Activated CD4-positive, alpha-beta T cell treated with anti-CD3 and anti-CD28 coated beads, Interleukin-2, amount 10 ng/mL, durations not matched to agents 7 days and 5 days (primary cell): ENCODE results near the gene ACTMAP. TPM values are rescaled to one million over a fixed set of nuclear protein-coding genes. Genes with fewer than 3 reads are reported as not detected.

ENCODE experiments used
- CTCF ChIA-PET: fragments of 350-600 bp; sonication (Branson Sonifier 250); formaldehyde crosslinking; loops from one replicate; lab custom pipeline; 2021; ENCODE audit warnings: antibody characterized with exemption; lab: Charles Lee
- POLR2A ChIA-PET: fragments of 350-600 bp; sonication (Branson Sonifier 250); formaldehyde crosslinking; loops from one replicate; lab custom pipeline; 2021; ENCODE audit warnings: antibody characterized with exemption; lab: Charles Lee
- DNase-seq: peaks from one replicate; pipeline ENCODE4 v3.0.0-alpha.2; 2020
- H3K27ac Mint-ChIP-seq: one replicate; pipeline ENCODE4 v1.8.0; 2021; ENCODE audit warnings: mild to moderate bottlenecking, moderate library complexity, mixed read lengths
- H3K27me3 Mint-ChIP-seq: one replicate; pipeline ENCODE4 v1.8.0; 2021; ENCODE audit warnings: mixed read lengths
- H3K36me3 Mint-ChIP-seq: one replicate; pipeline ENCODE4 v1.8.0; 2021; ENCODE audit warnings: low read depth, mixed read lengths
- H3K4me1 Mint-ChIP-seq: one replicate; pipeline ENCODE4 v1.8.0; 2021; ENCODE audit warnings: mixed read lengths
- H3K4me3 Mint-ChIP-seq: one replicate; pipeline ENCODE4 v1.8.0; 2021; ENCODE audit warnings: mild to moderate bottlenecking, moderate library complexity, mixed read lengths
- H3K9me3 Mint-ChIP-seq: one replicate; pipeline ENCODE4 v1.8.0; 2021; ENCODE audit warnings: mixed read lengths
- total RNA-seq, 2 experiments: library from RNA; stranded (reverse); gene quantifications; one replicate each; pipeline ENCODE4 v1.2.3, GENCODE V29; 2021

ACTMAP gene
- total RNA-seq, 2 experiments from 2014 or later = 17.5 to 19.8 TPM

GRCh38 chr19:40713939-40714338, 36.3 kb downstream of the ACTMAP start:
- ChIA-PET CTCF (interaction anchor here (0.5 to 0.6 kb wide), 2 partner anchors 309 to 1971 kb away, joined by 3 to 4 read pairs; no protein-coding TSS in a partner anchor), POLR2A (no interaction called here)
- Mint-ChIP-seq H3K4me3 (peak overlapping the region; percentile 53), H3K27ac (peak overlapping the region; percentile 54), H3K27me3 (no peaks in the 10 kb centered on the region), H3K36me3 (peaks cover 22% of the 10 kb centered on the region), H3K9me3 (no peaks in the 10 kb centered on the region), H3K4me1 (peaks cover 54% of the 10 kb centered on the region)
- DNase-seq = no peak

- ChIA-PET POLR2A (no interaction called here), CTCF (no interaction called here)
- H3K36me3 Mint-ChIP-seq = peaks cover 32% of the 10 kb centered on the region
Measured at GRCh38 chr19:40709817-40710216, 40.5 kb downstream of the ACTMAP start.

GRCh38 chr19:40707615-40708014, 42.7 kb downstream of the ACTMAP start:
- no peak overlapping the region for H3K4me3 Mint-ChIP-seq
- H3K36me3 Mint-ChIP-seq = peaks cover 32% of the 10 kb centered on the region
- H3K27ac Mint-ChIP-seq = no peak overlapping the region
- DNase-seq = no peak
- CTCF ChIA-PET = interaction anchor here (0.6 to 1.5 kb wide), 2 partner anchors 53 to 99 kb away, joined by 3 to 6 read pairs; no protein-coding TSS in a partner anchor
- peaks cover 8% of the 10 kb centered on the region for H3K4me1 Mint-ChIP-seq
- POLR2A ChIA-PET = no interaction called here
- no peaks in the 10 kb centered on the region for H3K9me3 Mint-ChIP-seq
- H3K27me3 Mint-ChIP-seq = no peaks in the 10 kb centered on the region

More at GRCh38 chr19:40709817-40710216, 40.5 kb downstream of the ACTMAP start:
- Mint-ChIP-seq H3K4me1 (peaks cover 22% of the 10 kb centered on the region), H3K9me3 (no peaks in the 10 kb centered on the region), H3K4me3 (no peak overlapping the region), H3K27me3 (no peaks in the 10 kb centered on the region), H3K27ac (no peak overlapping the region)
- DNase-seq = no peak

- CTCF ChIA-PET = interaction anchor here (0.5 to 1.0 kb wide), 2 partner anchors 9 to 11 kb away, joined by 3 to 4 read pairs; no protein-coding TSS in a partner anchor
- Mint-ChIP-seq H3K27ac (no peak overlapping the region), H3K9me3 (no peaks in the 10 kb centered on the region), H3K4me3 (no peak overlapping the region), H3K36me3 (peaks cover 23% of the 10 kb centered on the region), H3K4me1 (no peaks in the 10 kb centered on the region), H3K27me3 (no peaks in the 10 kb centered on the region)
- no peak for DNase-seq
- POLR2A ChIA-PET = no interaction called here
Measured at GRCh38 chr19:40705950-40706619, 44.2 kb downstream of the ACTMAP start.

GRCh38 chr19:40705362-40705651, 45.0 kb downstream of the ACTMAP start:
- H3K4me3 Mint-ChIP-seq = no peak overlapping the region
- H3K27me3 Mint-ChIP-seq = no peaks in the 10 kb centered on the region
- no peak overlapping the region for H3K27ac Mint-ChIP-seq
- H3K4me1 Mint-ChIP-seq = no peaks in the 10 kb centered on the region
- POLR2A ChIA-PET = no interaction called here
- CTCF ChIA-PET = no interaction called here
- peaks cover 19% of the 10 kb centered on the region for H3K36me3 Mint-ChIP-seq
- H3K9me3 Mint-ChIP-seq = no peaks in the 10 kb centered on the region
- DNase-seq = no peak

- no peaks in the 10 kb centered on the region for H3K27me3 Mint-ChIP-seq
- DNase-seq = no peak
- peaks cover 19% of the 10 kb centered on the region for H3K36me3 Mint-ChIP-seq
- H3K9me3 Mint-ChIP-seq = no peaks in the 10 kb centered on the region
- ChIA-PET POLR2A (no interaction called here), CTCF (no interaction called here)
- no peaks in the 10 kb centered on the region for H3K4me1 Mint-ChIP-seq
- no peak overlapping the region for H3K27ac Mint-ChIP-seq
- no peak overlapping the region for H3K4me3 Mint-ChIP-seq
Measured at GRCh38 chr19:40704491-40705361, 45.6 kb downstream of the ACTMAP start.

- no peaks in the 10 kb centered on the region for H3K9me3 Mint-ChIP-seq
- H3K4me1 Mint-ChIP-seq = no peaks in the 10 kb centered on the region
- no peaks in the 10 kb centered on the region for H3K27me3 Mint-ChIP-seq
- CTCF ChIA-PET = interaction anchor here (1.5 kb wide), 1 partner anchor 68 kb away, joined by 3 read pairs; no protein-coding TSS in a partner anchor
- POLR2A ChIA-PET = no interaction called here
- no peak for DNase-seq
- no peak overlapping the region for H3K27ac Mint-ChIP-seq
- H3K36me3 Mint-ChIP-seq = peaks cover 13% of the 10 kb centered on the region
- H3K4me3 Mint-ChIP-seq = no peak overlapping the region
Measured at GRCh38 chr19:40703029-40703755, 47.1 kb downstream of the ACTMAP start.

GRCh38 chr19:40702337-40703012, 47.8 kb downstream of the ACTMAP start:
- ChIA-PET CTCF (interaction anchor here (1.1 to 1.5 kb wide), 2 partner anchors 39 to 68 kb away, joined by 3 read pairs; no protein-coding TSS in a partner anchor), POLR2A (no interaction called here)
- no peak overlapping the region for H3K4me3 Mint-ChIP-seq
- no peak overlapping the region for H3K27ac Mint-ChIP-seq
- H3K4me1 Mint-ChIP-seq = no peaks in the 10 kb centered on the region
- H3K27me3 Mint-ChIP-seq = no peaks in the 10 kb centered on the region
- peaks cover 13% of the 10 kb centered on the region for H3K36me3 Mint-ChIP-seq
- H3K9me3 Mint-ChIP-seq = no peaks in the 10 kb centered on the region
- no peak for DNase-seq

- Mint-ChIP-seq H3K9me3 (no peaks in the 10 kb centered on the region), H3K4me3 (no peak overlapping the region), H3K27ac (no peak overlapping the region), H3K4me1 (no peaks in the 10 kb centered on the region), H3K27me3 (no peaks in the 10 kb centered on the region), H3K36me3 (peaks cover 11% of the 10 kb centered on the region)
- ChIA-PET CTCF (interaction anchor here (1.1 kb wide), 1 partner anchor 39 kb away, joined by 3 read pairs; no protein-coding TSS in a partner anchor), POLR2A (no interaction called here)
- no peak for DNase-seq
Measured at GRCh38 chr19:40701758-40702157, 48.5 kb downstream of the ACTMAP start.

- no peaks in the 10 kb centered on the region for H3K27me3 Mint-ChIP-seq
- POLR2A ChIA-PET = no interaction called here
- CTCF ChIA-PET = no interaction called here
Measured at GRCh38 chr19:40700083-40700482, 50.2 kb downstream of the ACTMAP start.

GRCh38 chr19:40697007-40697406, 53.3 kb downstream of the ACTMAP start:
- ChIA-PET POLR2A (no interaction called here), CTCF (interaction anchor here (0.6 kb wide), 1 partner anchor 9 kb away, joined by 3 read pairs; no protein-coding TSS in a partner anchor)
- Mint-ChIP-seq H3K36me3 (no peaks in the 10 kb centered on the region), H3K4me3 (no peak overlapping the region), H3K27ac (no peak overlapping the region), H3K9me3 (no peaks in the 10 kb centered on the region), H3K27me3 (no peaks in the 10 kb centered on the region), H3K4me1 (no peaks in the 10 kb centered on the region)
- DNase-seq = no peak

More at GRCh38 chr19:40700083-40700482, 50.2 kb downstream of the ACTMAP start:
- DNase-seq = no peak
- Mint-ChIP-seq H3K4me3 (no peak overlapping the region), H3K4me1 (no peaks in the 10 kb centered on the region), H3K36me3 (peaks cover 7% of the 10 kb centered on the region), H3K27ac (no peak overlapping the region), H3K9me3 (no peaks in the 10 kb centered on the region)

- DNase-seq = no peak
- ChIA-PET POLR2A (no interaction called here), CTCF (no interaction called here)
- Mint-ChIP-seq H3K27me3 (no peaks in the 10 kb centered on the region), H3K27ac (no peak overlapping the region), H3K36me3 (no peaks in the 10 kb centered on the region), H3K9me3 (no peaks in the 10 kb centered on the region), H3K4me3 (no peak overlapping the region), H3K4me1 (no peaks in the 10 kb centered on the region)
Measured at GRCh38 chr19:40695881-40696280, 54.4 kb downstream of the ACTMAP start.
